IMR-90 (cell line): Measurements from ENCODE around the gene PADI2. TPM values are rescaled to one million over a fixed set of nuclear protein-coding genes. Genes with fewer than 3 reads are reported as not detected.

ENCODE experiments used
- ATAC-seq: fragments of 200-7000 bp; cut with Tn5 transposase; 2 replicates; pipeline ENCODE4 v1.9.1; 2020; ENCODE audit warnings: low read depth, mild to moderate bottlenecking, moderate library complexity
- BruUV-seq: library from RNA; stranded (reverse); fragments of 400-500 nt; replicated peaks from 2 replicates; lab custom pipeline; 2021; lab: Mats Ljungman, UMichigan
- CTCF ChIA-PET: fragments of 300-600 bp; formaldehyde crosslinking; extraction: SDS; loops from one replicate; lab custom pipeline; 2021; ENCODE audit warnings: antibody characterized with exemption; lab: Yijun Ruan, JAX
- POLR2A ChIA-PET: fragments of 300-600 bp; sonication (Branson Sonifier 250); formaldehyde crosslinking; loops from one replicate; lab custom pipeline; 2022; ENCODE audit warnings: antibody characterized with exemption; ENCODE audit not compliant: unreplicated experiment; lab: Charles Lee
- DNase-seq: peaks from one replicate; pipeline ENCODE4 v3.0.0; 2013
- H2AFZ ChIP-seq: replicated peaks from 2 replicates; pipeline ENCODE3; 2013; ENCODE audit warnings: low read length, mild to moderate bottlenecking; ENCODE audit not compliant: poor library complexity
- H2AK5ac ChIP-seq: 2 replicates; pipeline ENCODE4 v1.6.1; 2013; ENCODE audit warnings: low read depth, low read length, inconsistent platforms
- H2AK9ac ChIP-seq: replicated peaks from 2 replicates; pipeline ENCODE3; 2013; ENCODE audit warnings: mild to moderate bottlenecking, low read depth, low read length, moderate library complexity; ENCODE audit not compliant: poor library complexity
- H2BK120ac ChIP-seq: 2 replicates; pipeline ENCODE4 v1.6.1; 2013; ENCODE audit warnings: low read depth, low read length, inconsistent platforms
- H2BK15ac ChIP-seq: 3 replicates; pipeline ENCODE4 v1.6.1; 2013; ENCODE audit warnings: low read depth, low read length, inconsistent platforms
- H2BK20ac ChIP-seq: 2 replicates; pipeline ENCODE4 v1.6.1; 2013; ENCODE audit warnings: low read depth, mild to moderate bottlenecking, inconsistent platforms, low read length, moderate library complexity
- H2BK5ac ChIP-seq: 2 replicates; pipeline ENCODE4 v1.6.1; 2013; ENCODE audit warnings: mild to moderate bottlenecking, low read depth, low read length, inconsistent platforms; ENCODE audit not compliant: poor library complexity, severe bottlenecking
- H3K14ac ChIP-seq: replicated peaks from 2 replicates; pipeline ENCODE4 v1.6.1; 2013; ENCODE audit warnings: low read depth, low read length, inconsistent platforms
- H3K18ac ChIP-seq: 2 replicates; pipeline ENCODE4 v1.6.1; 2013; ENCODE audit warnings: low read depth, low read length, control low read depth
- H3K23ac ChIP-seq: 2 replicates; pipeline ENCODE4 v1.6.1; 2013; ENCODE audit warnings: low read depth, low read length, inconsistent platforms
- H3K27ac ChIP-seq: 2 replicates; pipeline ENCODE4 v1.5.1; 2013; ENCODE audit warnings: mild to moderate bottlenecking, control low read depth, low read length; ENCODE audit not compliant: insufficient read depth
- H3K27me3 ChIP-seq: 2 replicates; pipeline ENCODE4 v1.6.1; 2013; ENCODE audit warnings: low read length; ENCODE audit not compliant: control insufficient read depth, insufficient read depth
- H3K36me3 ChIP-seq: 2 replicates; pipeline ENCODE4 v1.6.1; 2013; ENCODE audit warnings: low read length, mixed read lengths; ENCODE audit not compliant: control insufficient read depth, insufficient read depth
- H3K4ac ChIP-seq: 2 replicates; pipeline ENCODE4 v1.6.1; 2013; ENCODE audit warnings: low read depth, low read length, inconsistent platforms
- H3K4me1 ChIP-seq: 2 replicates; pipeline ENCODE4 v1.6.1; 2013; ENCODE audit warnings: low read length, mixed read lengths; ENCODE audit not compliant: control insufficient read depth, insufficient read depth
- H3K4me2 ChIP-seq: 2 replicates; pipeline ENCODE4 v1.6.1; 2013; ENCODE audit warnings: low read depth, mild to moderate bottlenecking, control low read depth, low read length, moderate library complexity
- H3K4me3 ChIP-seq: 2 replicates; pipeline ENCODE4 v1.5.1; 2013; ENCODE audit warnings: low read depth, mild to moderate bottlenecking, control low read depth, low read length, moderate library complexity; ENCODE audit not compliant: insufficient read depth
- H3K56ac ChIP-seq: 2 replicates; pipeline ENCODE4 v1.6.1; 2013; ENCODE audit warnings: low read length, inconsistent platforms; ENCODE audit not compliant: insufficient read depth; ENCODE audit errors: extremely low read depth
- H3K79me1 ChIP-seq, 2 experiments: 2 replicates each; pipeline ENCODE4 v1.6.1; 2013; ENCODE audit warnings: low read length in 2 of 2, inconsistent platforms in 1 of 2, low read depth in 1 of 2
- H3K9ac ChIP-seq: 2 replicates; pipeline ENCODE4 v1.6.1; 2013; ENCODE audit warnings: low read depth, low read length, control low read depth
- H3K9me1 ChIP-seq: 2 replicates; pipeline ENCODE4 v1.6.1; 2013; ENCODE audit warnings: low read length, inconsistent platforms; ENCODE audit not compliant: insufficient read depth
- H3K9me3 ChIP-seq: 2 replicates; pipeline ENCODE4 v1.6.1; 2013; ENCODE audit warnings: low read length; ENCODE audit not compliant: control insufficient read depth, insufficient read depth
- H4K20me1 ChIP-seq: 2 replicates; pipeline ENCODE4 v1.6.1; 2013; ENCODE audit warnings: low read length, inconsistent platforms; ENCODE audit not compliant: insufficient read depth
- H4K5ac ChIP-seq: 2 replicates; pipeline ENCODE4 v1.6.1; 2013; ENCODE audit warnings: mild to moderate bottlenecking, low read depth, low read length, control low read depth
- H4K8ac ChIP-seq, 2 experiments: 2 replicates each; pipeline ENCODE4 v1.6.1; 2013; ENCODE audit warnings: low read depth in 2 of 2, low read length in 2 of 2, control low read depth in 1 of 2, inconsistent platforms in 1 of 2
- H4K91ac ChIP-seq: 2 replicates; pipeline ENCODE4 v1.6.1; 2013; ENCODE audit warnings: low read depth, low read length, inconsistent platforms; ENCODE audit not compliant: insufficient read depth
- BHLHE40 ChIP-seq: fragments of 150-350 bp; IDR thresholded peaks from 2 replicates; pipeline ENCODE4 v1.6.1; 2016; ENCODE audit warnings: mild to moderate bottlenecking, low read depth, low read length
- CHD1 ChIP-seq: IDR thresholded peaks from 2 replicates; pipeline ENCODE4 v1.6.1; 2012; ENCODE audit warnings: low read depth, low read length, improper control_type of control experiment
- FOS ChIP-seq: fragments of 150-350 bp; IDR thresholded peaks from 2 replicates; pipeline ENCODE4 v1.6.1; 2016; ENCODE audit warnings: low read depth, low read length
- MAFK ChIP-seq: IDR thresholded peaks from 2 replicates; pipeline ENCODE4 v1.6.1; 2012; ENCODE audit warnings: low read depth, low read length, improper control_type of control experiment
- MAZ ChIP-seq: IDR thresholded peaks from 2 replicates; pipeline ENCODE4 v1.6.1; 2012; ENCODE audit warnings: low read depth, mild to moderate bottlenecking, low read length, improper control_type of control experiment, moderate library complexity, borderline replicate concordance
- MXI1 ChIP-seq: IDR thresholded peaks from 2 replicates; pipeline ENCODE4 v1.6.1; 2012; ENCODE audit warnings: low read depth, mild to moderate bottlenecking, low read length, moderate library complexity, borderline replicate concordance
- POLR2A ChIP-seq: IDR thresholded peaks from 2 replicates; pipeline ENCODE4 v1.6.1; 2012; ENCODE audit warnings: mild to moderate bottlenecking, low read depth, low read length
- RAD21 ChIP-seq: IDR thresholded peaks from 2 replicates; pipeline ENCODE4 v1.6.1; 2012; ENCODE audit warnings: low read length, improper control_type of control experiment
- RCOR1 ChIP-seq: IDR thresholded peaks from 2 replicates; pipeline ENCODE4 v1.6.1; 2012; ENCODE audit warnings: mild to moderate bottlenecking, low read length, improper control_type of control experiment; ENCODE audit not compliant: insufficient replicate concordance
- RFX5 ChIP-seq: IDR thresholded peaks from 2 replicates; pipeline ENCODE4 v1.8.0; 2012; ENCODE audit warnings: low read depth, mild to moderate bottlenecking, low read length, moderate library complexity
- SMC3 ChIP-seq: fragments of 150-350 bp; IDR thresholded peaks from 2 replicates; pipeline ENCODE4 v1.6.1; 2016; ENCODE audit warnings: low read depth, mild to moderate bottlenecking, antibody characterized with exemption, low read length, moderate library complexity
- WGBS, 2 experiments: methylation state at CpG; one replicate each; pipeline versions ENCODE4 v1.1.5 to v1.1.7; 2013; ENCODE audit warnings: missing lambda C conversion rate in 2 of 2; ENCODE audit not compliant: insufficient read length in 1 of 2; ENCODE audit errors: extremely low coverage in 2 of 2; 5-methylcytosine and 5-hydroxymethylcytosine counted together
- dilution Hi-C: fragments of 300-500 bp; cut with HindIII; formaldehyde crosslinking; loops from one replicate; pipeline ENCODE4 v1.14.3; 2018; ENCODE audit warnings: low sequenced_read_pairs; ENCODE audit not compliant: unreplicated experiment
- in situ Hi-C: fragments of 300-500 bp; cut with MboI; formaldehyde crosslinking; loops from 3 replicates; pipeline ENCODE4 v1.14.3; 2019; ENCODE audit warnings: low sequenced_read_pairs, inconsistent platforms, mixed read lengths
- intact Hi-C: fragments of 100-400 bp; cut with micrococcal nuclease; formaldehyde crosslinking; loops from 2 replicates; pipeline ENCODE4 v1.10.0; 2022
- polyA plus RNA-seq, 3 experiments: library from polyadenylated mRNA; depleted of rRNA; stranded (reverse); fragments of >200 nt; gene quantifications; 2 replicates each; pipeline ENCODE4 v1.2.3, GENCODE V29; 2012; ENCODE audit warnings: low replicate concordance in 1 of 3
- total RNA-seq: library from RNA; depleted of rRNA; stranded (reverse); fragments of >200 nt; gene quantifications from 2 replicates; pipeline ENCODE4 v1.2.3, GENCODE V29; 2012
- TF ChIP-seq, protein P1 (sequence below): fragments of 150-350 bp; IDR thresholded peaks from 2 replicates; pipeline ENCODE4 v1.6.1; 2016; ENCODE audit warnings: low read depth, mild to moderate bottlenecking, low read length, moderate library complexity, borderline replicate concordance
- TF ChIP-seq, protein P2 (sequence below): fragments of 150-350 bp; IDR thresholded peaks from 2 replicates; pipeline ENCODE4 v1.6.1; 2017; ENCODE audit warnings: mild to moderate bottlenecking, antibody characterized with exemption, low read length, low read depth

The PADI2 gene
- total and polyA plus RNA-seq, 2 of the 4 experiments (the other 2 are of a cell fraction) = not detected

DNA sequence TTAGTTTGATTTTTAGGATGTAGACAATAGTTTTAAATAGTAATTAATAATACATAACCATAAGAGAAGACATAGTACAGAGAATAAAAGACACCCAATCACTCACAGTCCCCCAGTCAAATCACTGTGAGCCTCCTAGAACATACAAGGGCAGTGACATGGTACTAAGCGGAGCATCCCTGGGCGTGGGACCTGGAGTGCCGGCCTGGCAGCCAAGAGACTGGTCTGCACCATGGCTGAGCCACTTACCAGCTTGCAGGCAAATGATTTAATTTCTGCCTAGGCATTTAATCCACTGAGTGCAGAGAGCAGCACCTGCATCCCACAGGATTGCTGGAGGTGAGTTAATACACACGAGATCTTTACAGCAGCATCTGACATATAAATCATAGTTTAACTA lies 85.8 kb downstream of the PADI2 start:
- H3K4me2 ChIP-seq = no peak overlapping the region
- TF ChIP-seq POLR2A = no peak
- TF ChIP-seq, protein P1, sequence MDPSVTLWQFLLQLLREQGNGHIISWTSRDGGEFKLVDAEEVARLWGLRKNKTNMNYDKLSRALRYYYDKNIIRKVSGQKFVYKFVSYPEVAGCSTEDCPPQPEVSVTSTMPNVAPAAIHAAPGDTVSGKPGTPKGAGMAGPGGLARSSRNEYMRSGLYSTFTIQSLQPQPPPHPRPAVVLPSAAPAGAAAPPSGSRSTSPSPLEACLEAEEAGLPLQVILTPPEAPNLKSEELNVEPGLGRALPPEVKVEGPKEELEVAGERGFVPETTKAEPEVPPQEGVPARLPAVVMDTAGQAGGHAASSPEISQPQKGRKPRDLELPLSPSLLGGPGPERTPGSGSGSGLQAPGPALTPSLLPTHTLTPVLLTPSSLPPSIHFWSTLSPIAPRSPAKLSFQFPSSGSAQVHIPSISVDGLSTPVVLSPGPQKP = no peak
- no peak for TF ChIP-seq BHLHE40
- no peak for TF ChIP-seq CHD1
- TF ChIP-seq, protein P2, sequence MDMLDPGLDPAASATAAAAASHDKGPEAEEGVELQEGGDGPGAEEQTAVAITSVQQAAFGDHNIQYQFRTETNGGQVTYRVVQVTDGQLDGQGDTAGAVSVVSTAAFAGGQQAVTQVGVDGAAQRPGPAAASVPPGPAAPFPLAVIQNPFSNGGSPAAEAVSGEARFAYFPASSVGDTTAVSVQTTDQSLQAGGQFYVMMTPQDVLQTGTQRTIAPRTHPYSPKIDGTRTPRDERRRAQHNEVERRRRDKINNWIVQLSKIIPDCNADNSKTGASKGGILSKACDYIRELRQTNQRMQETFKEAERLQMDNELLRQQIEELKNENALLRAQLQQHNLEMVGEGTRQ = no peak
- no peak for TF ChIP-seq FOS
- TF ChIP-seq MXI1 = no peak
- no peak for TF ChIP-seq SMC3
- TF ChIP-seq RCOR1 = no peak
- TF ChIP-seq RAD21 = no peak
- no peak for TF ChIP-seq RFX5
- TF ChIP-seq MAZ = no peak
- no peak for TF ChIP-seq MAFK
- H3K27ac ChIP-seq = no peak overlapping the region
- no peak overlapping the region for H4K8ac ChIP-seq
- dilution Hi-C loops = no loop called here
- no peak overlapping the region for H4K91ac ChIP-seq
- H3K14ac ChIP-seq = no peak overlapping the region
- H3K9me3 ChIP-seq = no peaks in the 10 kb centered on the region
- ChIA-PET POLR2A (no interaction called here), CTCF (interaction anchor here (1.3 kb wide), 1 partner anchor 12 kb away, joined by 3 read pairs; no protein-coding TSS in a partner anchor)
- H3K4me3 ChIP-seq = no peak overlapping the region
- H4K20me1 ChIP-seq = no peaks in the 10 kb centered on the region; the same call in 1 of the 2 replicates
- H3K56ac ChIP-seq = no peak overlapping the region
- H3K23ac ChIP-seq = no peak overlapping the region
- no peaks in the 10 kb centered on the region for H3K27me3 ChIP-seq
- intact Hi-C loops = no loop called here
- H2BK5ac ChIP-seq = no peak overlapping the region
- no peak for ATAC-seq
- no peak overlapping the region for H3K4ac ChIP-seq
- no peak overlapping the region for H3K9ac ChIP-seq
- 95% methylated on average over 3 of the region's 4 CpGs; no CpG with 5 or more reads in 1 of the 2 experiments for WGBS, 2 experiments
- H2BK120ac ChIP-seq = no peak overlapping the region
- no peak overlapping the region for H2BK20ac ChIP-seq
- H3K36me3 ChIP-seq = peaks cover 28% of the 10 kb centered on the region
- H2AK5ac ChIP-seq = no peak overlapping the region
- no peak overlapping the region for H2BK15ac ChIP-seq
- peak overlapping the region; percentile 31 for H2AK9ac ChIP-seq
- H3K9me1 ChIP-seq = no peaks in the 10 kb centered on the region
- H3K79me1 ChIP-seq = peaks cover 9 to 28% of the 10 kb centered on the region in 2 experiments; a peak in 3 of 4 replicates
- H3K18ac ChIP-seq = no peak overlapping the region
- in situ Hi-C loops = loop anchor here (25.0 kb wide), 1 partner anchor 421 kb away; the partner anchor contains the start of gene NBPF1
- H3K4me1 ChIP-seq = no peaks in the 10 kb centered on the region
- no peak overlapping the region for H2AFZ ChIP-seq
- no peak for DNase-seq
- BruUV-seq = no TSS peak
- no peak overlapping the region for H4K5ac ChIP-seq
